ENCODE measurements around the gene PCDHGA10. TPM values are rescaled to one million over a fixed set of nuclear protein-coding genes. Genes with fewer than 3 reads are reported as not detected.

Gene PCDHGA10
- total and polyA plus RNA-seq, 7 experiments from 2014 or later: 0.04 to 0.39 (median 0.24) TPM

DNA sequence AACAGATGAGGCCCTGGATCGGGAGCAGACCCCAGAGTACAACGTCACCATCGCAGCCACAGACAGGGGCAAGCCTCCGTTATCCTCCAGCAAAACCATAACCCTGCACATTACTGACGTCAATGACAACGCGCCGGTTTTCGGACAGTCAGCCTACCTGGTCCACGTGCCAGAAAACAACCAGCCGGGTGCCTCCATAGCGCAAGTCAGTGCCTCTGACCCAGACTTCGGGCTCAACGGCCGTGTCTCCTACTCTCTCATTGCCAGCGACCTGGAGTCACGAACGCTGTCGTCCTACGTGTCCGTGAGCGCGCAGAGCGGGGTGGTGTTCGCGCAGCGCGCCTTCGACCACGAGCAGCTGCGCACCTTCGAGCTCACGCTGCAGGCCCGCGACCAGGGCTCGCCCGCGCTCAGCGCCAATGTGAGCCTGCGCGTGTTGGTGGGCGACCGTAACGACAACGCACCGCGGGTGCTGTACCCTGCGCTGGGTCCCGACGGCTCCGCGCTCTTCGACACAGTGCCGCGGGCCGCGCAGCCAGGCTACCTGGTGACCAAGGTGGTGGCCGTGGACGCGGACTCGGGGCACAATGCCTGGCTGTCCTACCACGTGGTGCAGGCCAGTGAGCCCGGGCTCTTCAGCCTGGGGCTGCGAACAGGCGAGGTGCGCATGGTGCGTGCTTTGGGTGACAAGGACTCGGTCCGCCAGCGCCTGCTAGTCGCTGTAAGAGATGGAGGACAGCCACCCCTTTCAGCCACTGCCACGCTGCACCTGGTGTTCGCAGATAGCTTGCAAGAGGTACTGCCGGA, 6.5 kb downstream of the PCDHGA10 start:
- ATAC-seq (no peak), DNase-seq (no peak)
- Mint-ChIP-seq H3K27ac (peak overlapping the region in 6 of 9 donors; percentile 2 to 74 (median 65)), H3K4me3 (peak overlapping the region in 6 of 10 donors; percentile 10 to 69 (median 36)), H3K36me3 (peaks cover 3 to 54% (median 12%) of the 10 kb centered on the region in 5 donors), H3K4me1 (peaks cover 4 to 22% (median 11%) of the 10 kb centered on the region in 7 donors), H3K27me3 (peaks cover 73 to 84% (median 76%) of the 10 kb centered on the region in 5 donors), H3K9me3 (peaks cover 14 to 89% (median 61%) of the 10 kb centered on the region in 11 donors)
- H3K36me3 ChIP-seq (ENCODE audit: control insufficient read depth in 2 of 3, insufficient read depth in 3 of 3, low read length in 3 of 3): peaks cover 0 to 4% (median 0%) of the 10 kb centered on the region in 3 experiments
- CTCF ChIA-PET: no interaction called here
- no peaks in the 10 kb centered on the region for H3K4me1 ChIP-seq (ENCODE audit: control insufficient read depth in 2 of 2, insufficient read depth in 2 of 2, low read length in 2 of 2)
- no peak overlapping the region for H3K4me3 ChIP-seq (ENCODE audit: low read length)
- H3K27me3 ChIP-seq (ENCODE audit: control insufficient read depth in 2 of 2, insufficient read depth in 2 of 2, low read length in 2 of 2): peaks cover 12 to 40% of the 10 kb centered on the region in 2 donors
- no peak overlapping the region for H3K27ac ChIP-seq (ENCODE audit: low read depth, low read length)
- POLR2A ChIA-PET: interaction anchor here (0.8 kb wide), 1 partner anchor 100 kb away, joined by 3 read pairs; no protein-coding TSS in a partner anchor
- peaks cover 0 to 59% (median 18%) of the 10 kb centered on the region in 3 experiments for H3K9me3 ChIP-seq (ENCODE audit: control insufficient read depth in 2 of 3, low read length in 3 of 3)
- intact Hi-C loops (cut with micrococcal nuclease): loop anchor here in 1 of 2 donors (5.0 to 10.0 kb wide), 2 partner anchors 57 to 456 kb away; partner anchors contain the start of genes PCDH1 and PCDHGA5

DNA sequence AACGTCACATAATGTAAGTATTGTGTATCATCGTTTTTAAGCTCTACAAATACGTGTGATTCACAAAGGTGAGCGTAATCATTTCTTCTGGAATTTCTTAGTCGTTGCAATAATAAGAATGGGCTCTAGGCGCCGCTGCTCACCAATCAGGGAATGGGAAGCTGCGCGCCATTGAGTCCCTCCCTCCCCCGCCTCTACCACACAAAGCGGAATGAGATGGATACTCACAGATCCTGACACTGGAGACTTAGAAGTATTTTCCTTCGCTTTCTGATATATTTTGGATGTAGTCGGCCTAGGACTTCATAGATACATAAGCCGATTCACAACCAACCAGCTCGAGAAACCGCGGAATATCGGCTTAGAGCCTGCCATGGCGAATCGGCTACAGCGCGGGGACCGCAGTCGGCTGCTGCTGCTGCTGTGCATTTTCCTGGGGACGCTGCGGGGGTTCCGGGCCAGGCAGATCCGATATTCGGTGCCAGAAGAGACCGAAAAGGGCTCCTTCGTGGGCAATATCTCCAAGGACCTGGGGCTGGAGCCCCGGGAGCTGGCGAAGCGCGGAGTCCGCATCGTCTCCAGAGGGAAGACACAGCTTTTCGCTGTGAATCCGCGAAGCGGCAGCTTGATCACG, 8.2 kb downstream of the PCDHGA10 start, which contains the start of gene PCDHGA11:
PCDHGA11 (plus strand) TSS at position 197 of the 634 bp plus-strand sequence; CDS start at position 374, 177 bp downstream.
- H3K4me1 ChIP-seq (ENCODE audit: control insufficient read depth in 2 of 2, insufficient read depth in 2 of 2, low read length in 2 of 2): no peaks in the 10 kb centered on the region
- no peak within 1 kb of the TSS for H3K4me3 ChIP-seq (ENCODE audit: low read length)
- peaks cover 8 to 33% of the 10 kb centered on the region in 2 donors for H3K27me3 ChIP-seq (ENCODE audit: control insufficient read depth in 2 of 2, insufficient read depth in 2 of 2, low read length in 2 of 2)
- H3K36me3 Mint-ChIP-seq: peaks cover 3 to 50% (median 10%) of the 10 kb centered on the region in 5 donors
- H3K27me3 Mint-ChIP-seq: peaks cover 68 to 87% (median 78%) of the 10 kb centered on the region in 5 donors
- ChIA-PET CTCF (interaction anchor here (0.8 to 1.6 kb wide), 5 partner anchors 51 to 142 kb away, joined by 3 to 10 read pairs (median 3); partner anchors contain the start of genes PCDHGB3 and TAF7), POLR2A (no interaction called here)
- H3K4me1 Mint-ChIP-seq: peaks cover 0 to 19% (median 7%) of the 10 kb centered on the region in 7 donors
- H3K27ac ChIP-seq (ENCODE audit: low read depth, low read length): no peak within 1 kb of the TSS
- ATAC-seq (peak; percentile 70), DNase-seq (peak in 3 of 9 donors; percentile 25 to 28 (median 26))
- H3K4me3 Mint-ChIP-seq: peak within 1 kb of the TSS; percentile 52 to 90 (median 77)
- intact Hi-C loops (cut with micrococcal nuclease): loop anchor here in 1 of 2 donors (5.0 kb wide), 1 partner anchor 56 kb away; the partner anchor contains the start of gene PCDHGC3
- H3K9me3 ChIP-seq (ENCODE audit: control insufficient read depth in 2 of 3, low read length in 3 of 3): peaks cover 0 to 55% (median 18%) of the 10 kb centered on the region in 3 experiments
- H3K36me3 ChIP-seq (ENCODE audit: control insufficient read depth in 2 of 3, insufficient read depth in 3 of 3, low read length in 3 of 3): peaks cover 0 to 4% (median 0%) of the 10 kb centered on the region in 3 experiments
- H3K27ac Mint-ChIP-seq: peak within 1 kb of the TSS in 7 of 9 donors; percentile 51 to 73 (median 64)
- peaks cover 10 to 91% (median 62%) of the 10 kb centered on the region in 11 donors for H3K9me3 Mint-ChIP-seq

- ATAC-seq (no peak), DNase-seq (no peak)
- Mint-ChIP-seq H3K27ac (peak overlapping the region in 5 of 9 donors; percentile 3 to 73 (median 51)), H3K4me3 (peak overlapping the region; percentile 29 to 90 (median 76)), H3K9me3 (peaks cover 10 to 91% (median 58%) of the 10 kb centered on the region in 11 donors), H3K4me1 (peaks cover 0 to 19% (median 7%) of the 10 kb centered on the region in 7 donors), H3K36me3 (peaks cover 3 to 48% (median 10%) of the 10 kb centered on the region in 5 donors), H3K27me3 (peaks cover 66 to 87% (median 78%) of the 10 kb centered on the region in 5 donors)
- Histone ChIP-seq H3K36me3 (ENCODE audit: control insufficient read depth in 2 of 3, insufficient read depth in 3 of 3, low read length in 3 of 3) (peaks cover 0 to 4% (median 0%) of the 10 kb centered on the region in 3 experiments), H3K27ac (ENCODE audit: low read depth, low read length) (no peak overlapping the region), H3K9me3 (ENCODE audit: control insufficient read depth in 2 of 3, low read length in 3 of 3) (peaks cover 0 to 55% (median 18%) of the 10 kb centered on the region in 3 experiments), H3K4me1 (ENCODE audit: control insufficient read depth in 2 of 2, insufficient read depth in 2 of 2, low read length in 2 of 2) (no peaks in the 10 kb centered on the region), H3K4me3 (ENCODE audit: low read length) (no peak overlapping the region), H3K27me3 (ENCODE audit: control insufficient read depth in 2 of 2, insufficient read depth in 2 of 2, low read length in 2 of 2) (peaks cover 7 to 28% of the 10 kb centered on the region in 2 donors)
- CTCF ChIA-PET: interaction anchor here (1.0 to 1.6 kb wide), 4 partner anchors 87 to 142 kb away, joined by 3 to 10 read pairs (median 3); partner anchors contain the start of gene TAF7
- POLR2A ChIA-PET: no interaction called here
- intact Hi-C loops (cut with micrococcal nuclease): loop anchor here in 1 of 2 donors (5.0 kb wide), 1 partner anchor 56 kb away; the partner anchor contains the start of gene PCDHGC3
These were observed 8.7 kb downstream of the PCDHGA10 start for GRCh38 chr5:141421489-141421855.

- peaks cover 0 to 4% (median 0%) of the 10 kb centered on the region in 3 experiments for H3K36me3 ChIP-seq (ENCODE audit: control insufficient read depth in 2 of 3, insufficient read depth in 3 of 3, low read length in 3 of 3)
- intact Hi-C loops (cut with micrococcal nuclease): loop anchor here in 1 of 2 donors (5.0 kb wide), 1 partner anchor 54 kb away; the partner anchor contains the start of gene PCDHGC3
- H3K36me3 Mint-ChIP-seq: peaks cover 3 to 52% (median 9%) of the 10 kb centered on the region in 5 donors
- peaks cover 0 to 58% (median 18%) of the 10 kb centered on the region in 3 experiments for H3K9me3 ChIP-seq (ENCODE audit: control insufficient read depth in 2 of 3, low read length in 3 of 3)
- peaks cover 0 to 28% of the 10 kb centered on the region in 2 donors for H3K27me3 ChIP-seq (ENCODE audit: control insufficient read depth in 2 of 2, insufficient read depth in 2 of 2, low read length in 2 of 2)
- no peak overlapping the region for H3K4me3 ChIP-seq (ENCODE audit: low read length)
- CTCF ChIA-PET: no interaction called here
- no peaks in the 10 kb centered on the region for H3K4me1 ChIP-seq (ENCODE audit: control insufficient read depth in 2 of 2, insufficient read depth in 2 of 2, low read length in 2 of 2)
- H3K27me3 Mint-ChIP-seq: peaks cover 57 to 85% (median 76%) of the 10 kb centered on the region in 5 donors
- peaks cover 10 to 94% (median 60%) of the 10 kb centered on the region in 11 donors for H3K9me3 Mint-ChIP-seq
- peak overlapping the region in 2 of 10 donors; percentile 19 to 35 for H3K4me3 Mint-ChIP-seq
- ATAC-seq (no peak), DNase-seq (no peak)
- POLR2A ChIA-PET: interaction anchor here (0.5 kb wide), 1 partner anchor 55 kb away, joined by 4 read pairs; no protein-coding TSS in a partner anchor
- peak overlapping the region in 1 of 9 donors; percentile 51 for H3K27ac Mint-ChIP-seq
- peaks cover 0 to 16% (median 7%) of the 10 kb centered on the region in 7 donors for H3K4me1 Mint-ChIP-seq
- H3K27ac ChIP-seq (ENCODE audit: low read depth, low read length): no peak overlapping the region
These were observed 10.0 kb downstream of the PCDHGA10 start for GRCh38 chr5:141422742-141423291.

GRCh38 chr5:141427783-141428426, 15.1 kb downstream of the PCDHGA10 start:
- DNase-seq (no peak), ATAC-seq (no peak)
- Mint-ChIP-seq H3K4me3 (peak overlapping the region in 1 of 10 donors; percentile 25), H3K27me3 (peaks cover 38 to 73% (median 69%) of the 10 kb centered on the region in 5 donors), H3K9me3 (peaks cover 4 to 89% (median 53%) of the 10 kb centered on the region in 11 donors), H3K27ac (no peak overlapping the region), H3K36me3 (peaks cover 6 to 41% (median 17%) of the 10 kb centered on the region in 5 donors), H3K4me1 (peaks cover 6 to 10% (median 9%) of the 10 kb centered on the region in 7 donors)
- Histone ChIP-seq H3K27ac (ENCODE audit: low read depth, low read length) (no peak overlapping the region), H3K4me1 (ENCODE audit: control insufficient read depth in 2 of 2, insufficient read depth in 2 of 2, low read length in 2 of 2) (no peaks in the 10 kb centered on the region), H3K9me3 (ENCODE audit: control insufficient read depth in 2 of 3, low read length in 3 of 3) (peaks cover 0 to 42% (median 5%) of the 10 kb centered on the region in 3 experiments), H3K27me3 (ENCODE audit: control insufficient read depth in 2 of 2, insufficient read depth in 2 of 2, low read length in 2 of 2) (peaks cover 7 to 13% of the 10 kb centered on the region in 2 donors), H3K4me3 (ENCODE audit: low read length) (no peak overlapping the region), H3K36me3 (ENCODE audit: control insufficient read depth in 2 of 3, insufficient read depth in 3 of 3, low read length in 3 of 3) (no peaks in the 10 kb centered on the region)
- POLR2A ChIA-PET: interaction anchor here (0.6 kb wide), 1 partner anchor 10 kb away, joined by 3 read pairs; no protein-coding TSS in a partner anchor
- CTCF ChIA-PET: no interaction called here
- intact Hi-C loops (cut with micrococcal nuclease): no loop called here
